ENCODE data around the gene FGFR2.
"Not testable (repeated sequence)": the region's sequence is repeated elsewhere in the genome, so short reads cannot be mapped to it uniquely, and the experiment has no call there.

FGFR2 gene

GRCh38 chr10:121590772-121591171, 7.5 kb downstream of the FGFR2 start:
- no peak for DNase-seq (ENCODE audit: low spot score)

GRCh38 chr10:121589553-121589952, 8.7 kb downstream of the FGFR2 start:
- no peak for DNase-seq (ENCODE audit: low spot score)

- no peak for DNase-seq (ENCODE audit: low spot score)
Observed at GRCh38 chr10:121583857-121584256, 14.4 kb downstream of the FGFR2 start.

GRCh38 chr10:121583258-121583657, 15.0 kb downstream of the FGFR2 start:
- no peak for DNase-seq (ENCODE audit: low spot score)

GRCh38 chr10:121580276-121581116, 17.7 kb downstream of the FGFR2 start:
- no peak for DNase-seq (ENCODE audit: low spot score)

GRCh38 chr10:121579656-121580055, 18.6 kb downstream of the FGFR2 start:
- no peak for DNase-seq (ENCODE audit: low spot score)

- DNase-seq (ENCODE audit: low spot score), result no peak
Observed at GRCh38 chr10:121578965-121579364, 19.3 kb downstream of the FGFR2 start.

GRCh38 chr10:121578298-121578697, 19.9 kb downstream of the FGFR2 start:
- no peak for DNase-seq (ENCODE audit: low spot score)

GRCh38 chr10:121577568-121577967, 20.7 kb downstream of the FGFR2 start:
- DNase-seq (ENCODE audit: low spot score), result no peak

- no peak for DNase-seq (ENCODE audit: low spot score)
Observed at GRCh38 chr10:121576139-121576538, 22.1 kb downstream of the FGFR2 start.

- no peak for DNase-seq (ENCODE audit: low spot score)
Observed at GRCh38 chr10:121574519-121575166, 23.6 kb downstream of the FGFR2 start.

GRCh38 chr10:121573538-121573941, 24.7 kb downstream of the FGFR2 start:
- DNase-seq (ENCODE audit: low spot score), result no peak

GRCh38 chr10:121572859-121573537, 25.2 kb downstream of the FGFR2 start:
- no peak for DNase-seq (ENCODE audit: low spot score)

- no peak for DNase-seq (ENCODE audit: low spot score)
Observed at GRCh38 chr10:121570315-121570714, 27.9 kb downstream of the FGFR2 start.

- no peak for DNase-seq (ENCODE audit: low spot score)
Observed at GRCh38 chr10:121568275-121568674, 30.0 kb downstream of the FGFR2 start.

- no peak for DNase-seq (ENCODE audit: low spot score)
Observed at GRCh38 chr10:121567569-121567968, 30.7 kb downstream of the FGFR2 start.

GRCh38 chr10:121566755-121567154, 31.5 kb downstream of the FGFR2 start:
- no peak for DNase-seq (ENCODE audit: low spot score)

GRCh38 chr10:121559326-121560026, 38.8 kb downstream of the FGFR2 start:
- DNase-seq (ENCODE audit: low spot score), result no peak

GRCh38 chr10:121558238-121558637, 40.0 kb downstream of the FGFR2 start:
- DNase-seq (ENCODE audit: low spot score), result no peak

GRCh38 chr10:121556918-121557573, 41.2 kb downstream of the FGFR2 start:
- no peak for DNase-seq (ENCODE audit: low spot score)

GRCh38 chr10:121556455-121556854, 41.8 kb downstream of the FGFR2 start:
- no peak for DNase-seq (ENCODE audit: low spot score)

GRCh38 chr10:121554916-121555315, 43.3 kb downstream of the FGFR2 start:
- not testable (repeated sequence) for DNase-seq (ENCODE audit: low spot score)

All from HuH-7.5 (cell line).